Measurements from ENCODE around the gene ASRGL1. TPM values are rescaled to one million over a fixed set of nuclear protein-coding genes. Genes with fewer than 3 reads are reported as not detected.

Gene ASRGL1
- total RNA-seq, 1 donor from 2014 or later: 9.3 TPM

DNA sequence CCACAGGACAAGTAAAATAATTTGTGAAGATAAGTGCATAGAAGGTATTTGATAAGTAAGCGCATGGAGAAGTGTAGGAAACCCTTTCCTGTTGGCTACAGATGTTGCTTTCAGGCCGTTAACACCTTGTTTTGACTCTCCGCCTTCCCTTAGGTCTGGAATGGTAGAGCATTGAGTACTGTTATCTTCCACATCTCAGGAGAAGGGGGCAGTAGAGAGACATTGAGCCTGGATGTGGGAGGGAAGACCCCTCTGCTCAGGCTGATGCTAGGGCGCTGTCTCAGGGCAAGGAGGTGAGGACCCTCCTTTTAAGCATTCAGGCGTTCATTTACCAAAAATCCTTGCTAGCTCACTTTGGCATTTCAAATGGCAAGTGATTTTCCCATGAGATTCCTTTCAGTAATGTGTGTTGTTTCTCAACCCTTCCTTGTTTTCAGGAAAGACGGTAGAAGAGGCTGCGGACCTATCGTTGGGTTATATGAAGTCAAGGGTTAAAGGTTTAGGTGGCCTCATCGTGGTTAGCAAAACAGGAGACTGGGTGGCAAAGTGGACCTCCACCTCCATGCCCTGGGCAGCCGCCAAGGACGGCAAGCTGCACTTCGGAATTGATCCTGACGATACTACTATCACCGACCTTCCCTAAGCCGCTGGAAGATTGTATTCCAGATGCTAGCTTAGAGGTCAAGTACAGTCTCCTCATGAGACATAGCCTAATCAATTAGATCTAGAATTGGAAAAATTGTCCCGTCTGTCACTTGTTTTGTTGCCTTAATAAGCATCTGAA lies 54.6 kb downstream of the ASRGL1 start:
- Mint-ChIP-seq H3K36me3 (ENCODE audit: low read depth, unreplicated experiment) (peaks cover 4% of the 10 kb centered on the region), H3K9me3 (ENCODE audit: unreplicated experiment) (no peaks in the 10 kb centered on the region), H3K27ac (ENCODE audit: unreplicated experiment) (no peak overlapping the region), H3K4me1 (ENCODE audit: unreplicated experiment) (peaks cover 7% of the 10 kb centered on the region), H3K27me3 (ENCODE audit: unreplicated experiment) (peaks cover 2% of the 10 kb centered on the region), H3K4me3 (ENCODE audit: unreplicated experiment) (no peak overlapping the region)
- TF ChIP-seq, protein P1, sequence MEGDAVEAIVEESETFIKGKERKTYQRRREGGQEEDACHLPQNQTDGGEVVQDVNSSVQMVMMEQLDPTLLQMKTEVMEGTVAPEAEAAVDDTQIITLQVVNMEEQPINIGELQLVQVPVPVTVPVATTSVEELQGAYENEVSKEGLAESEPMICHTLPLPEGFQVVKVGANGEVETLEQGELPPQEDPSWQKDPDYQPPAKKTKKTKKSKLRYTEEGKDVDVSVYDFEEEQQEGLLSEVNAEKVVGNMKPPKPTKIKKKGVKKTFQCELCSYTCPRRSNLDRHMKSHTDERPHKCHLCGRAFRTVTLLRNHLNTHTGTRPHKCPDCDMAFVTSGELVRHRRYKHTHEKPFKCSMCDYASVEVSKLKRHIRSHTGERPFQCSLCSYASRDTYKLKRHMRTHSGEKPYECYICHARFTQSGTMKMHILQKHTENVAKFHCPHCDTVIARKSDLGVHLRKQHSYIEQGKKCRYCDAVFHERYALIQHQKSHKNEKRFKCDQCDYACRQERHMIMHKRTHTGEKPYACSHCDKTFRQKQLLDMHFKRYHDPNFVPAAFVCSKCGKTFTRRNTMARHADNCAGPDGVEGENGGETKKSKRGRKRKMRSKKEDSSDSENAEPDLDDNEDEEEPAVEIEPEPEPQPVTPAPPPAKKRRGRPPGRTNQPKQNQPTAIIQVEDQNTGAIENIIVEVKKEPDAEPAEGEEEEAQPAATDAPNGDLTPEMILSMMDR (IDR thresholded peaks at IDR 0.05; ENCODE audit: unreplicated experiment): no peak
- no peak for DNase-seq (ENCODE audit: low spot score)

DNA sequence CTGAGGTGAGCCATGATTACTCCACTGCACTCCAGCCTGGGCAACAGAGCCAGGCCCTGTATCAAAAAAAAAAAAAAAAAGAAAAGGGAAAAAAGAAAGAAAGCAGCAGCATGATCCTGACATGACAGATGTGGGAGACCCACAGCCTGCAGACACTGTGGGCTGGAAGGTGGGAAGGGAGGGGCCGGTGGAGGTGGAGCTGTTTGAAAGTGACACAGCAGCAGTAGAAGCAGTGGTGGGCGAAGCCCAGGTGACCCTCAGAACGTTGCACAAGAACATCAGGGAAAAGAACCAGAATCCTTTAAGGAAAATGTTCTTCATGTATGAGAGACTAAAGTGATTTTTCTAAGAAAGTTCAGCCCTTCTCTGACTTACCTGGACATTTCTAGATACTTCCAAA lies 55.3 kb downstream of the ASRGL1 start:
- TF ChIP-seq, protein P1 (IDR thresholded peaks at IDR 0.05; ENCODE audit: unreplicated experiment): no peak

DNA sequence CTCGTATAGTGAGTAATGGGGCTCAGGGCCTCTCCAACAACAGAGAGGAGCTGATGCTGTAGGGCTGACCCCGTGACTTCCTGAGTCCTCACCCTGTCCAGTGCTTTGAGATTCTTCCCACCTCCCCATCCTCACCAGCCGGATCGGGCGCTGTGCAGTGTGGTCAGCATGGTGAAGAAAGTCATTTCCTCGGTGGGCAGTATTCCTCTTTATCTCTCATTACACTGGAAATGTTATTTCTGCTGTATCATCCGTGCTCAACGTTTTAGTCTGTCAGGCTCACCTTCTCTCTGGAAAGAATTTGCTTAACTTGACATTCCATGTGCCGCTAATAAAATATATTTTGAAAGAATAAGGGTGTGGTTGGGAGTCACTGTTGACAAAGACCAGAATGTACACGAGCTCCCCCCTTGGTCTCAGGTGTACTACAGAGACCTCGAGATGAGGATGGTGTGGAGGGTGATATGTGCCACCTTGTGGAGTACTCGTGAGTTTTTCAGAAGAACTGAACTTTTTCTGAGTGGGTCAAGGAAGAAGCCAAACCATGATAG lies 55.9 kb downstream of the ASRGL1 start:
- Mint-ChIP-seq H3K9me3 (ENCODE audit: unreplicated experiment) (no peaks in the 10 kb centered on the region), H3K36me3 (ENCODE audit: low read depth, unreplicated experiment) (peaks cover 4% of the 10 kb centered on the region), H3K27ac (ENCODE audit: unreplicated experiment) (no peak overlapping the region), H3K27me3 (ENCODE audit: unreplicated experiment) (peaks cover 2% of the 10 kb centered on the region), H3K4me1 (ENCODE audit: unreplicated experiment) (peaks cover 7% of the 10 kb centered on the region), H3K4me3 (ENCODE audit: unreplicated experiment) (no peak overlapping the region)
- no peak for DNase-seq (ENCODE audit: low spot score)
- TF ChIP-seq, protein P1 (IDR thresholded peaks at IDR 0.05; ENCODE audit: unreplicated experiment): no peak

More for the DNA sequence above, 55.3 kb downstream of the ASRGL1 start:
- Mint-ChIP-seq H3K9me3 (ENCODE audit: unreplicated experiment) (no peaks in the 10 kb centered on the region), H3K27ac (ENCODE audit: unreplicated experiment) (no peak overlapping the region), H3K4me1 (ENCODE audit: unreplicated experiment) (peaks cover 7% of the 10 kb centered on the region), H3K4me3 (ENCODE audit: unreplicated experiment) (no peak overlapping the region), H3K36me3 (ENCODE audit: low read depth, unreplicated experiment) (peaks cover 4% of the 10 kb centered on the region), H3K27me3 (ENCODE audit: unreplicated experiment) (no peaks in the 10 kb centered on the region)
- no peak for DNase-seq (ENCODE audit: low spot score)

DNA sequence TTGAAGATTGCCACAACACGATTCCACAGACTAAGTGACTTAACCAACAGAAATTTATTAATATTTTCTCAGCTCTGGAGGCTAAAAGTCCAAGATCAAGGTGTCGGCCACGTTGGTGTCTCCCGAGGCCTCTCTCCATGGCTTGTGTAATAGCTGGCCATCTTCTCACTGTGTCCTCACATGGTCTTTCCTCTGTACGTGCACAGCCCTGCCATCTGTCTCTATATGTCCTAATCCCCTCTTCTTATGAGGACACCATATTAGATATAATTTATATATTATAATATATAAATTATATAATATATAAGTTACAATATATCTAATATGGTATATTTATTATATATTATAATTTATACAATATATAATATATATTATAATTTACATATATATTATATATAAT lies 56.5 kb downstream of the ASRGL1 start:
- H3K27ac Mint-ChIP-seq (ENCODE audit: unreplicated experiment): no peak overlapping the region
- peaks cover 4% of the 10 kb centered on the region for H3K27me3 Mint-ChIP-seq (ENCODE audit: unreplicated experiment)
- H3K9me3 Mint-ChIP-seq (ENCODE audit: unreplicated experiment): no peaks in the 10 kb centered on the region
- TF ChIP-seq, protein P1 (IDR thresholded peaks at IDR 0.05; ENCODE audit: unreplicated experiment): no peak
- DNase-seq (ENCODE audit: low spot score): no peak
- H3K4me3 Mint-ChIP-seq (ENCODE audit: unreplicated experiment): no peak overlapping the region
- peaks cover 4% of the 10 kb centered on the region for H3K36me3 Mint-ChIP-seq (ENCODE audit: low read depth, unreplicated experiment)
- H3K4me1 Mint-ChIP-seq (ENCODE audit: unreplicated experiment): peaks cover 12% of the 10 kb centered on the region

Measured in endothelial cell (in vitro differentiated cells).